ENCODE measurements around the gene B3GALNT2. TPM values are rescaled to one million over a fixed set of nuclear protein-coding genes. Genes with fewer than 3 reads are reported as not detected.

The B3GALNT2 gene
- total and polyA plus RNA-seq, 2 of the 8 experiments (the other 6 are each of a cell fraction or from before 2014, with no cell fraction given): 15.4 to 39.4 TPM

- TF ChIP-seq CHD7 (IDR thresholded peaks at IDR 0.05; ENCODE audit: insufficient replicate concordance, low read length) (no peak), RBBP5 (IDR thresholded peaks at IDR 0.05; ENCODE audit: borderline replicate concordance, low read depth, low read length) (no peak), HDAC2 (IDR thresholded peaks at IDR 0.05; ENCODE audit: borderline replicate concordance in 1 of 2, low read depth in 2 of 2, low read length in 2 of 2) (no peak), E2F6 (IDR thresholded peaks at IDR 0.05) (no peak), HDAC6 (IDR thresholded peaks at IDR 0.05; ENCODE audit: low read depth, low read length) (no peak), GTF2F1 (IDR thresholded peaks at IDR 0.05; ENCODE audit: borderline replicate concordance, low read depth, low read length) (no peak), SIRT6 (IDR thresholded peaks at IDR 0.05; ENCODE audit: low read length) (no peak), CHD1 (IDR thresholded peaks at IDR 0.05; ENCODE audit: low read depth, low read length) (no peak), BRCA1 (IDR thresholded peaks at IDR 0.05; ENCODE audit: low read depth, low read length) (no peak), BCL11A (IDR thresholded peaks at IDR 0.05; ENCODE audit: low read depth in 2 of 2, low read length in 2 of 2) (no peak), CEBPB (IDR thresholded peaks at IDR 0.05; ENCODE audit: low read depth, low read length) (no peak)
These were observed 81.0 kb downstream of the B3GALNT2 start (continued) for GRCh38 chr1:235423214-235423652.

Measured in H1 (cell line).